H1 (cell line): ENCODE data around the gene CEP85. TPM values are rescaled to one million over a fixed set of nuclear protein-coding genes. Genes with fewer than 3 reads are reported as not detected.

Source experiments
- JUND ChIP-seq: IDR thresholded peaks from 2 replicates; pipeline ENCODE4 v1.6.1; 2011; ENCODE audit warnings: mild to moderate bottlenecking, improper control_type of control experiment, low read length
- polyA plus RNA-seq, 7 experiments: library from polyadenylated mRNA; depleted of rRNA in 3 of 7; stranded (reverse) in 5 of 7; unstranded in 2 of 7; fragments of >200 nt in 5 of 7; fragments of 200-250 nt in 2 of 7; gene quantifications; 1 replicate in 5 of 7; 2 replicates in 1 of 7; 4 replicates in 1 of 7; pipeline versions ENCODE4 v1.2.1 to v1.2.3, GENCODE V29; 2011 to 2013; ENCODE audit warnings: missing spikeins in 2 of 7, mixed read lengths in 2 of 7
- total RNA-seq: library from RNA; stranded (reverse); fragmentation: NEBNext Ultra II Directional; extraction: Animal tissue kit (Norgen Biotek cat#: 25700); gene quantifications from 2 replicates; pipeline ENCODE4 v1.2.1, GENCODE V29; 2021

Gene CEP85
- total and polyA plus RNA-seq, 2 of the 8 experiments (the other 6 are each of a cell fraction or from before 2014, with no cell fraction given), result 40.4 to 43.7 TPM

DNA sequence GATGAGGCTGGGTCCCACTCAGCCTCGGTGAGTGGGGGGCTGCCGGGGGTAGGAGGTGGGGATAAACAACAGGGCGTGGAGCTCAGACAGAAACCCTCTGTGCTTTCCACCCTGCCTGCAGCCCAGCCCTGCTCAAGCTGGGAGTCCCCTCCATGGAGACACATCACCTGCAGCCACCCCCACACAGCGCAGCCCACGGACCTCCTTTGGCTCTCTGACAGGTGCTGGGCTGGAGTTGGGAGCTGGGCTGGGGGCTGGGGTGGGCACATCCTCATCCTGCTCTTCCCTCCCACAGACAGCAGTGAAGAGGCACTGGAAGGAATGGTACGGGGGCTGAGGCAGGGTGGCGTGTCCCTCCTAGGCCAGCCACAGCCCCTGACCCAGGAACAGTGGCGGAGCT, 45.5 kb upstream of the CEP85 start (continued):
- TF ChIP-seq JUND, result no peak
